Measurements from ENCODE around the gene PRKACG. TPM values are rescaled to one million over a fixed set of nuclear protein-coding genes. Genes with fewer than 3 reads are reported as not detected.

Gene PRKACG
- total and polyA plus RNA-seq, 4 donors: not detected

- Histone ChIP-seq H3K4me1 (ENCODE audit: control insufficient read depth in 5 of 5, insufficient read depth in 5 of 5, low read length in 5 of 5) (peaks cover 0 to 6% (median 0%) of the 10 kb centered on the region in 5 donors), H3K9me3 (ENCODE audit: control insufficient read depth in 4 of 4, insufficient read depth in 3 of 4, low read length in 3 of 4) (peaks cover 0 to 3% (median 0%) of the 10 kb centered on the region in 4 donors), H3K4me3 (peak overlapping the region; percentile 31), H3K36me3 (ENCODE audit: control insufficient read depth in 4 of 4, insufficient read depth in 4 of 4, low read length in 4 of 4) (peaks cover 0 to 4% (median 0%) of the 10 kb centered on the region in 4 donors), H3K9ac (ENCODE audit: insufficient read depth in 1 of 2, low read length in 2 of 2) (no peak overlapping the region), H3K27me3 (ENCODE audit: control insufficient read depth in 3 of 3, insufficient read depth in 3 of 3, low read length in 2 of 3) (no peaks in the 10 kb centered on the region), H3K27ac (ENCODE audit: low read depth in 1 of 2, low read length in 1 of 2) (peak overlapping the region; percentile 84 to 91)
- no peak for TF ChIP-seq CTCF (IDR thresholded peaks at IDR 0.05; ENCODE audit: control extremely low read depth, extremely low read depth)
- WGBS, 2 donors: 48 to 59% methylated on average over 5 of the region's 5 CpGs
- DNase-seq (no peak), ATAC-seq (ENCODE audit: insufficient read depth, low FRiP score) (no peak)
These were observed 38.4 kb downstream of the PRKACG start for GRCh38 chr9:68975365-68976043.

DNA sequence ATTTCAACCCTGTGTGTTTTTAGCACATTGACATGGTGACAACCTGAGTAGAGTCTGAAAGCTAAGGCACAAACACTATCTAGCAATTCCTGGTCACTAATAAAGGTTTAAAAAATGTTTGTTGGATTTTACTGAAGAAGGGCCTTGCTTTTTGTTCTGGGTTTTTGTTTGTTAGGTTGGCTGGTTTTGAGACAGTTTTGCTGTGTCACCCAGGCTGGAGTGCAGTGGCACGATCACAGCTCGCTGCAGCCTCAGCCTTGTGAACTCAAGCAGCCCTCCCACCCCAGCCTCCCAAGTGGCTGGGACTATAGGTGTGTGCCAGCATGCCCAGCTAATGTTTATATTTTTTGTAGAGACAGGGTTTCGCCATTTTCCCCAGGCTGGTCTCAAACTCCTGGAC is 39.0 kb downstream of the PRKACG start:
- Histone ChIP-seq H3K27ac (ENCODE audit: low read depth in 1 of 2, low read length in 1 of 2) (peak overlapping the region; percentile 84 to 91), H3K9me3 (ENCODE audit: control insufficient read depth in 4 of 4, insufficient read depth in 3 of 4, low read length in 3 of 4) (peaks cover 0 to 3% (median 0%) of the 10 kb centered on the region in 4 donors), H3K4me3 (peak overlapping the region; percentile 27), H3K9ac (ENCODE audit: insufficient read depth in 1 of 2, low read length in 2 of 2) (no peak overlapping the region), H3K36me3 (ENCODE audit: control insufficient read depth in 4 of 4, insufficient read depth in 4 of 4, low read length in 4 of 4) (peaks cover 0 to 4% (median 0%) of the 10 kb centered on the region in 4 donors), H3K4me1 (ENCODE audit: control insufficient read depth in 5 of 5, insufficient read depth in 5 of 5, low read length in 5 of 5) (peaks cover 0 to 6% (median 0%) of the 10 kb centered on the region in 5 donors), H3K27me3 (ENCODE audit: control insufficient read depth in 3 of 3, insufficient read depth in 3 of 3, low read length in 2 of 3) (no peaks in the 10 kb centered on the region)
- WGBS, 2 donors: 65 to 68% methylated on average over 3 of the region's 3 CpGs
- TF ChIP-seq CTCF (IDR thresholded peaks at IDR 0.05; ENCODE audit: control extremely low read depth, extremely low read depth): no peak
- ATAC-seq (ENCODE audit: insufficient read depth, low FRiP score) (no peak), DNase-seq (no peak)

DNA sequence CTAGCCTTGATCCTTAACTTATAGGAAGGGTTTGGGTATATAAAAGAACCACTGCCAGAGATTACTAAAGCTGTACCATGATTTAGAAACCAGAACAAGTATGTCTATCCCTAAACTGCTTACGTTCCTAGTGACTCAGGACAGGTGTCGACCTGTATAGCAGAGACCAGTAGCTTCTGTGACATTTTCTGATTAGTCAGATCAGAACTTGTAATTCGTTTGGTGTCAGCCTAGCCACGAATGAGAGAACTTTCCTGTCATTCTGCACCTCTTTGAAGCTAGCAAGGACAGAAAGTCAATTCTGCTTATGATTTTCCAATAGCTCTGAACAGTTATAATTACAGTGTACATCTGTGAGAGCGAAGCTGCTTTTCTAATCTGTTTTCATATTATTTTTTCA is 39.5 kb downstream of the PRKACG start:
- no peak for DNase-seq
- WGBS, 2 donors: 72 to 76% methylated on average over 5 of the region's 5 CpGs
- peaks cover 0 to 4% (median 0%) of the 10 kb centered on the region in 4 donors for H3K36me3 ChIP-seq (ENCODE audit: control insufficient read depth in 4 of 4, insufficient read depth in 4 of 4, low read length in 4 of 4)
- ATAC-seq (ENCODE audit: insufficient read depth, low FRiP score): no peak
- no peaks in the 10 kb centered on the region for H3K27me3 ChIP-seq (ENCODE audit: control insufficient read depth in 3 of 3, insufficient read depth in 3 of 3, low read length in 2 of 3)
- H3K9ac ChIP-seq (ENCODE audit: insufficient read depth in 1 of 2, low read length in 2 of 2): no peak overlapping the region
- TF ChIP-seq CTCF (IDR thresholded peaks at IDR 0.05; ENCODE audit: control extremely low read depth, extremely low read depth): no peak
- H3K27ac ChIP-seq (ENCODE audit: low read depth in 1 of 2, low read length in 1 of 2): peak overlapping the region in 1 of 2 donors; percentile 91
- peaks cover 0 to 3% (median 0%) of the 10 kb centered on the region in 4 donors for H3K9me3 ChIP-seq (ENCODE audit: control insufficient read depth in 4 of 4, insufficient read depth in 3 of 4, low read length in 3 of 4)
- H3K4me1 ChIP-seq (ENCODE audit: control insufficient read depth in 5 of 5, insufficient read depth in 5 of 5, low read length in 5 of 5): peaks cover 0 to 6% (median 0%) of the 10 kb centered on the region in 5 donors
- peak overlapping the region; percentile 27 for H3K4me3 ChIP-seq
